HepG2 (cell line): Measurements from ENCODE around the gene ASB9. TPM values are rescaled to one million over a fixed set of nuclear protein-coding genes. Genes with fewer than 3 reads are reported as not detected.

ENCODE experiments used
- ATAC-seq: fragments of 200-7000 bp; cut with Tn5 transposase; 3 replicates; pipeline ENCODE4 v1.9.1; 2020; ENCODE audit warnings: mild to moderate bottlenecking, moderate library complexity
- BruUV-seq: library from RNA; stranded (reverse); fragments of 400-500 nt; replicated peaks from 2 replicates; lab custom pipeline; 2021; lab: Mats Ljungman, UMichigan
- CTCF ChIA-PET: fragments of 300-600 bp; formaldehyde crosslinking; extraction: SDS; loops from one replicate; lab custom pipeline; 2021; ENCODE audit warnings: low total read pairs, inconsistent platforms, low intra/inter-chr PET ratio; lab: Yijun Ruan, JAX
- POLR2A ChIA-PET: fragments of 350-600 bp; sonication (Branson Sonifier 250); formaldehyde crosslinking; loops from one replicate; lab custom pipeline; 2020; ENCODE audit warnings: antibody characterized with exemption, inconsistent platforms; lab: Yijun Ruan, JAX
- DNase-seq: peaks from one replicate; pipeline ENCODE4 v3.0.0-alpha.2; 2015; ENCODE audit warnings: low spot score
- FAIRE-seq: peaks from 3 replicates; lab custom pipeline; 2011; peaks lifted over from hg19 to GRCh38; lab: Jason Lieb, UNC
- H2AFZ ChIP-seq: one replicate; pipeline ENCODE4 v1.6.1; 2011; ENCODE audit warnings: low read length, inconsistent platforms
- H3K27ac ChIP-seq: fragments of 300-600 bp; 3 replicates; pipeline ENCODE4 v1.8.0; 2011; ENCODE audit warnings: mixed run types, mild to moderate bottlenecking, mixed read lengths, low read length, inconsistent platforms; ENCODE audit not compliant: insufficient read depth; ENCODE audit errors: extremely low read length
- H3K27me3 ChIP-seq, 2 experiments: fragments of 200-600 bp in 1 of 2; 2 replicates in 1 of 2; 3 replicates in 1 of 2; pipeline versions ENCODE4 v1.6.0 to v1.8.0; 2011; ENCODE audit warnings: low read length in 2 of 2, mild to moderate bottlenecking in 2 of 2, moderate library complexity in 2 of 2, inconsistent platforms in 1 of 2; ENCODE audit not compliant: insufficient read depth in 2 of 2, control insufficient read depth in 1 of 2
- H3K36me3 ChIP-seq, 2 experiments: fragments of 200-600 bp in 1 of 2; replicated peaks in 1 of 2; 2 replicates in 1 of 2; 3 replicates in 1 of 2; pipeline versions ENCODE4 v1.5.1 to v1.8.0; 2011; ENCODE audit warnings: low read length in 2 of 2, inconsistent platforms in 1 of 2; ENCODE audit not compliant: insufficient read depth in 2 of 2, control insufficient read depth in 1 of 2
- H3K4me1 ChIP-seq: 2 replicates; pipeline ENCODE4 v1.5.1; 2012; ENCODE audit warnings: low read length, inconsistent platforms; ENCODE audit not compliant: insufficient read depth
- H3K4me2 ChIP-seq: 2 replicates; pipeline ENCODE4 v1.6.0; 2011; ENCODE audit warnings: low read depth, low read length, inconsistent platforms
- H3K4me3 ChIP-seq, 3 experiments: fragments of 200-600 bp in 1 of 3; sonication (generic), shearing (Covaris generic) in 1 of 3; replicated peaks in 1 of 3; 2 replicates each; pipeline ENCODE4 v1.5.1; 2011 to 2016; ENCODE audit warnings: low read length in 3 of 3, inconsistent platforms in 2 of 3, low read depth in 2 of 3, mild to moderate bottlenecking in 2 of 3, control low read depth in 1 of 3, mixed read lengths in 1 of 3; ENCODE audit not compliant: insufficient read depth in 1 of 3
- H3K79me2 ChIP-seq: one replicate; pipeline ENCODE4 v1.6.1; 2011; ENCODE audit warnings: low read length, inconsistent platforms; ENCODE audit not compliant: insufficient read depth
- H3K9ac ChIP-seq: 2 replicates; pipeline ENCODE4 v1.6.0; 2011; ENCODE audit warnings: mild to moderate bottlenecking, low read depth, low read length, inconsistent platforms; ENCODE audit not compliant: insufficient read depth
- H3K9me3 ChIP-seq: 2 replicates; pipeline ENCODE4 v1.5.1; 2012; ENCODE audit warnings: mild to moderate bottlenecking, low read length
- H4K20me1 ChIP-seq: 2 replicates; pipeline ENCODE4 v1.6.0; 2011; ENCODE audit warnings: inconsistent platforms, mild to moderate bottlenecking, low read length, moderate library complexity; ENCODE audit not compliant: insufficient read depth
- FOXC1 ChIP-seq: sonication (generic); formaldehyde crosslinking; IDR thresholded peaks from 2 replicates; pipeline ENCODE4 v1.8.0; 2022; ENCODE audit warnings: mild to moderate bottlenecking, missing genetic modification reagents, borderline replicate concordance
- HINFP ChIP-seq: sonication (generic); formaldehyde crosslinking; IDR thresholded peaks from 2 replicates; pipeline ENCODE4 v1.4.0; 2020; ENCODE audit warnings: low read depth, mild to moderate bottlenecking, missing genetic modification reagents
- PRDM15 ChIP-seq: sonication (generic); formaldehyde crosslinking; IDR thresholded peaks from 2 replicates; pipeline ENCODE4 v1.4.0; 2020; ENCODE audit warnings: missing genetic modification reagents
- SNAPC4 ChIP-seq: sonication (generic); formaldehyde crosslinking; IDR thresholded peaks from 2 replicates; pipeline ENCODE4 v1.4.0; 2020; ENCODE audit warnings: mild to moderate bottlenecking, missing genetic modification reagents
- ZNF646 ChIP-seq: sonication (generic); formaldehyde crosslinking; IDR thresholded peaks from 2 replicates; pipeline ENCODE4 v1.9.0; 2021; ENCODE audit warnings: mild to moderate bottlenecking, missing genetic modification reagents
- WGBS: methylation state at CpG from one replicate; pipeline ENCODE4 v1.1.6; 2017; ENCODE audit warnings: low lambda C conversion rate; 5-methylcytosine and 5-hydroxymethylcytosine counted together
- in situ Hi-C: cut with HindIII; loops from 2 replicates; pipeline ENCODE4 v1.10.0; 2017; ENCODE audit warnings: low pct_unique_long_range_greater_than_20kb; ENCODE audit not compliant: extremely low pct_ligation_motif_present
- intact Hi-C: fragments of 100-400 bp; cut with micrococcal nuclease; formaldehyde crosslinking; loops from one replicate; pipeline ENCODE4 v1.10.0; 2022; ENCODE audit not compliant: unreplicated experiment
- polyA plus RNA-seq, 8 experiments: library from polyadenylated mRNA; depleted of rRNA in 3 of 8; stranded (reverse) in 7 of 8; unstranded in 1 of 8; fragments of >200 nt; fragmentation: Illumina TruSeq in 4 of 8; extraction: Trizol in 4 of 8; gene quantifications; 2 replicates each; pipeline versions ENCODE4 v1.2.1 to v1.2.3, GENCODE V29; 2011 to 2016; ENCODE audit warnings: low read depth in 4 of 8, missing spikeins in 1 of 8, mixed read lengths in 1 of 8; ENCODE audit not compliant: insufficient read depth in 1 of 8
- total RNA-seq, 5 experiments: library from RNA; depleted of rRNA; stranded (reverse); fragments of >200 nt; fragmentation: Illumina TruSeq; extraction: Trizol; gene quantifications; 2 replicates each; pipeline ENCODE4 v1.2.3, GENCODE V29; 2016; ENCODE audit warnings: low read depth in 1 of 5

The ASB9 gene
- total and polyA plus RNA-seq, 2 of the 13 experiments (the other 11 are each of a cell fraction or from before 2014, with no cell fraction given), result 4.2 to 13.8 TPM

- TF ChIP-seq HINFP (CRISPR knock-in tag) (no peak), SNAPC4 (no peak)
These were observed 24.0 kb downstream of the ASB9 start (continued) for GRCh38 chrX:15245896-15246295.

GRCh38 chrX:15244421-15244820 lies 25.5 kb downstream of the ASB9 start:
- H3K9ac ChIP-seq, result no peak overlapping the region
- in situ Hi-C loops (no loop called here), intact Hi-C loops (loop anchor here (5.0 to 10.0 kb wide), 2 partner anchors 100 to 1147 kb away; no protein-coding TSS in a partner anchor)
- H3K4me2 ChIP-seq, result no peak overlapping the region
- FAIRE-seq, result no peak
- no peaks in the 10 kb centered on the region for H3K4me1 ChIP-seq
- H4K20me1 ChIP-seq, result no peaks in the 10 kb centered on the region
- H2AFZ ChIP-seq, result no peak overlapping the region
- WGBS, result 74% methylated on average over 5 of the region's 5 CpGs
- no TSS peak for BruUV-seq
- ATAC-seq, result no peak
- H3K9me3 ChIP-seq, result no peaks in the 10 kb centered on the region
- no peak for DNase-seq
- ChIA-PET POLR2A (no interaction called here), CTCF (no interaction called here)
- H3K27me3 ChIP-seq, result no peaks in the 10 kb centered on the region
- no peaks in the 10 kb centered on the region for H3K79me2 ChIP-seq
- no peak overlapping the region for H3K4me3 ChIP-seq
- H3K36me3 ChIP-seq, result no peaks in the 10 kb centered on the region
- no peak overlapping the region for H3K27ac ChIP-seq
- no peak for TF ChIP-seq PRDM15 (CRISPR knock-in tag)
- TF ChIP-seq ZNF646, result no peak
- TF ChIP-seq FOXC1 (CRISPR knock-in tag), result no peak
